ENCODE data around the gene DCXR.

DCXR gene

GRCh38 chr17:82070611-82071010 is 33.1 kb upstream of the DCXR start:
- no peak for DNase-seq

- DNase-seq: peak; percentile 68 to 79
Observed at GRCh38 chr17:82065638-82066303, 28.3 kb upstream of the DCXR start, which contains the start of gene DUS1L. TSS of gene DUS1L (minus strand) at chr17:82065804. CDS start at chr17:82065059, 745 bp downstream.

GRCh38 chr17:82065193-82065637 is 27.7 kb upstream of the DCXR start:
- DNase-seq: peak in 1 of 2 donors; percentile 18

GRCh38 chr17:82064433-82065192 is 27.1 kb upstream of the DCXR start:
- DNase-seq: no peak

GRCh38 chr17:82063424-82064415 is 26.2 kb upstream of the DCXR start:
- DNase-seq: no peak

- no peak for DNase-seq
Observed at GRCh38 chr17:82062984-82063368, 25.5 kb upstream of the DCXR start.

- no peak for DNase-seq
Observed at GRCh38 chr17:82062076-82062983, 24.8 kb upstream of the DCXR start.

- DNase-seq: no peak
Observed at GRCh38 chr17:82061047-82061925, 23.8 kb upstream of the DCXR start.

- no peak for DNase-seq
Observed at GRCh38 chr17:82060614-82061013, 23.1 kb upstream of the DCXR start.

- no peak for DNase-seq
Observed at GRCh38 chr17:82060001-82060380, 22.5 kb upstream of the DCXR start.

GRCh38 chr17:82059272-82060000 is 21.9 kb upstream of the DCXR start:
- DNase-seq: no peak

- DNase-seq: no peak
Observed at GRCh38 chr17:82058855-82059249, 21.4 kb upstream of the DCXR start.

- no peak for DNase-seq
Observed at GRCh38 chr17:82058230-82058854, 20.8 kb upstream of the DCXR start.

GRCh38 chr17:82056729-82057621 is 19.5 kb upstream of the DCXR start:
- no peak for DNase-seq

- no peak for DNase-seq
Observed at GRCh38 chr17:82055965-82056728, 18.6 kb upstream of the DCXR start.

GRCh38 chr17:82055023-82055964 is 17.8 kb upstream of the DCXR start:
- no peak for DNase-seq

Measured in CD4-positive, alpha-beta T cell treated with Interleukin-1 beta for 1 hour (primary cell).